Smooth muscle cell (in vitro differentiated cells): ENCODE results near the gene DOP1A. TPM values are rescaled to one million over a fixed set of nuclear protein-coding genes. Genes with fewer than 3 reads are reported as not detected.

Experiments
- DNase-seq: peaks from one replicate; lab custom pipeline; 2025; ENCODE audit not compliant: unreplicated experiment; lab: John Stamatoyannopoulos, UW
- H2AFZ ChIP-seq: fragments of 200-600 bp; sonication (generic); 2 replicates; pipeline ENCODE4 v1.6.0; 2016; ENCODE audit warnings: antibody characterized with exemption, low read depth, mild to moderate bottlenecking
- H3F3A ChIP-seq: fragments of 200-600 bp; sonication (generic); 2 replicates; pipeline ENCODE4 v1.6.0; 2017; ENCODE audit warnings: antibody characterized with exemption, low read depth
- H3K27ac ChIP-seq: fragments of 200-600 bp; sonication (generic); 2 replicates; pipeline ENCODE4 v1.5.1; 2016; ENCODE audit warnings: low read depth, mild to moderate bottlenecking
- H3K27me3 ChIP-seq: fragments of 200-600 bp; sonication (generic); 2 replicates; pipeline ENCODE4 v1.6.1; 2016; ENCODE audit warnings: low read depth, mild to moderate bottlenecking
- H3K36me3 ChIP-seq: fragments of 200-600 bp; sonication (generic); 2 replicates; pipeline ENCODE4 v1.5.1; 2016; ENCODE audit warnings: low read depth
- H3K4me1 ChIP-seq: fragments of 200-600 bp; sonication (generic); 2 replicates; pipeline ENCODE4 v1.5.1; 2016; ENCODE audit warnings: low read depth
- H3K4me2 ChIP-seq: fragments of 200-600 bp; sonication (generic); 2 replicates; pipeline ENCODE4 v1.6.0; 2016; ENCODE audit warnings: mild to moderate bottlenecking
- H3K4me3 ChIP-seq: fragments of 200-600 bp; sonication (generic); 2 replicates; pipeline ENCODE4 v1.5.1; 2016; ENCODE audit warnings: mild to moderate bottlenecking
- H3K79me2 ChIP-seq: fragments of 200-600 bp; sonication (generic); 2 replicates; pipeline ENCODE4 v1.6.0; 2016; ENCODE audit warnings: low read depth, mild to moderate bottlenecking
- H3K9ac ChIP-seq: fragments of 200-600 bp; sonication (generic); 2 replicates; pipeline ENCODE4 v1.6.0; 2016; ENCODE audit warnings: low read depth
- H3K9me3 ChIP-seq: fragments of 200-600 bp; sonication (generic); replicated peaks from 2 replicates; pipeline ENCODE4 v1.5.1; 2016; ENCODE audit warnings: low read depth
- H4K20me1 ChIP-seq: fragments of 200-600 bp; sonication (generic); 2 replicates; pipeline ENCODE4 v1.6.0; 2016; ENCODE audit warnings: low read depth
- CTCF ChIP-seq: fragments of 200-600 bp; sonication (generic); IDR thresholded peaks from 2 replicates; pipeline ENCODE4 v1.5.1; 2017; ENCODE audit warnings: borderline replicate concordance, mild to moderate bottlenecking, antibody characterized with exemption; ENCODE audit not compliant: insufficient read depth, poor library complexity, severe bottlenecking
- WGBS: methylation state at CpG from one replicate; pipeline ENCODE4 v1.1.7; 2016; ENCODE audit warnings: low lambda C conversion rate; 5-methylcytosine and 5-hydroxymethylcytosine counted together
- polyA plus RNA-seq: library from polyadenylated mRNA; unstranded; fragments of >200 nt; fragmentation: Nextera tagmentation; extraction: Ambion mirVana; gene quantifications from 2 replicates; pipeline ENCODE4 v1.2.1, GENCODE V29; 2016
- total RNA-seq: library from RNA; depleted of rRNA; stranded (reverse); fragments of >200 nt; gene quantifications from 2 replicates; pipeline ENCODE4 v1.2.3, GENCODE V29; 2014

The DOP1A gene
- total and polyA plus RNA-seq, 2 experiments from 2014 or later = 0.93 to 11.0 TPM

GRCh38 chr6:83215131-83216047 is 147.9 kb downstream of the DOP1A start:
- H3K4me2 ChIP-seq = no peak overlapping the region
- H4K20me1 ChIP-seq = no peaks in the 10 kb centered on the region
- no peak overlapping the region for H3K9ac ChIP-seq
- H3K79me2 ChIP-seq = no peaks in the 10 kb centered on the region
- no peaks in the 10 kb centered on the region for H3F3A ChIP-seq
- no peaks in the 10 kb centered on the region for H3K4me1 ChIP-seq
- peak overlapping the region; percentile 67 for H3K27ac ChIP-seq
- TF ChIP-seq CTCF = peak; percentile 65
- 60% methylated on average over 7 of the region's 7 CpGs for WGBS
- H3K9me3 ChIP-seq = no peaks in the 10 kb centered on the region
- no peaks in the 10 kb centered on the region for H3K27me3 ChIP-seq
- peaks cover 2% of the 10 kb centered on the region for H3K36me3 ChIP-seq
- H2AFZ ChIP-seq = no peak overlapping the region
- no peak for DNase-seq
- no peak overlapping the region for H3K4me3 ChIP-seq

GRCh38 chr6:83216806-83217205 is 149.3 kb downstream of the DOP1A start:
- Histone ChIP-seq H3K4me1 (no peaks in the 10 kb centered on the region), H3K79me2 (no peaks in the 10 kb centered on the region), H3K36me3 (peaks cover under 1% of the 10 kb centered on the region), H3K9ac (no peak overlapping the region), H3K27me3 (no peaks in the 10 kb centered on the region), H2AFZ (no peak overlapping the region), H3K4me2 (no peak overlapping the region), H3K27ac (peak overlapping the region; percentile 67), H4K20me1 (no peaks in the 10 kb centered on the region), H3K9me3 (no peaks in the 10 kb centered on the region), H3F3A (no peaks in the 10 kb centered on the region), H3K4me3 (no peak overlapping the region)
- DNase-seq = no peak
- no peak for TF ChIP-seq CTCF

Other genes starting within 250 kb of the DOP1A start
- 6.1 and 7.5 TPM in 2 replicates for gene UBE3D, start 1.8 kb upstream of the DOP1A start, total RNA-seq
- gene UBE3D, start 1.8 kb upstream of the DOP1A start, polyA plus RNA-seq = 2.1 and 3.9 TPM in 2 replicates
- gene PGM3, start 125.6 kb downstream of the DOP1A start, total RNA-seq = 173 and 206 TPM in 2 replicates
- gene PGM3, start 125.6 kb downstream of the DOP1A start, polyA plus RNA-seq = 139 and 163 TPM in 2 replicates
- 4.2 and 6.9 TPM in 2 replicates for gene RWDD2A, start 125.7 kb downstream of the DOP1A start, total RNA-seq
- gene RWDD2A, start 125.7 kb downstream of the DOP1A start, polyA plus RNA-seq = 3.6 and 4.6 TPM in 2 replicates